NCI-H2107 (cell line): ENCODE data around the gene GPSM3.
A peak's percentile ranks its signal among the peaks of the same experiment; 100 is the strongest.
"Not testable (repeated sequence)": the region's sequence is repeated elsewhere in the genome, so short reads cannot be mapped to it uniquely, and the experiment has no call there.

Experiments used
- DNase-seq: peaks from one replicate; lab custom pipeline; 2025; lab: John Stamatoyannopoulos, UW

Gene GPSM3

DNA sequence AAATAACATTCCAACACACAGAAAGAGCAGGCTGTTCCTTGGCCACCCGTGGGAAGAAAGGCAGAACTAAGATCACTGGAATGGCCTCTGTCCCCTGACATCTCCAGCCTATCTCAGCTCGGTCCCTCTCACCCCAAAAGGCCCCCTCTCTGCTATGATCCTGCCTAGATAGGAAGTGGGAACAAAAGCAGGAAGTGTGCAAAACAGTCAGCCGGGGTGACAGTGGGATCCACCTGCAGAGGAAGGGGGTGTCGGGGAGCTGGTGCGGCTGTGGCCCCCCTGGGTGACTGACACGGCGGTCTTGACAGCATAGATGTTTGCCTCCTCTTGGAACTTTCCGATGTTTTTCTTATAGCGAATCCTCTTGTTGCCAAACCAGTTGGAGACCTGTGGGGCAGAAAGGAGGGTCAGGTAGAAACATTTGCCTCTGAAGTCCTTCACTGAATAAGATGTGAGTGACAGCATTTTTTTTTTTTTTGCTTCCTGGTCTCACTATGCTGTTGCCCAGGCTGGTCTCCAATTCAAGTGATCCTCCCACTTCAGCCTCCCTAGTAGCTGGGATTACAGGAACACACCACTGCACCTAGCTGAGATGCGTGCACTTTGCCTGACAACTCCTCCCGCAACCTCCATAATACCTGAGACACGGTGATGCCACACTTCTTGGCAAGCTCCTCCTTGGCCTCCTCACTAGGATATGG is 5.3 kb downstream of the GPSM3 start:
- DNase-seq: no peak

DNA sequence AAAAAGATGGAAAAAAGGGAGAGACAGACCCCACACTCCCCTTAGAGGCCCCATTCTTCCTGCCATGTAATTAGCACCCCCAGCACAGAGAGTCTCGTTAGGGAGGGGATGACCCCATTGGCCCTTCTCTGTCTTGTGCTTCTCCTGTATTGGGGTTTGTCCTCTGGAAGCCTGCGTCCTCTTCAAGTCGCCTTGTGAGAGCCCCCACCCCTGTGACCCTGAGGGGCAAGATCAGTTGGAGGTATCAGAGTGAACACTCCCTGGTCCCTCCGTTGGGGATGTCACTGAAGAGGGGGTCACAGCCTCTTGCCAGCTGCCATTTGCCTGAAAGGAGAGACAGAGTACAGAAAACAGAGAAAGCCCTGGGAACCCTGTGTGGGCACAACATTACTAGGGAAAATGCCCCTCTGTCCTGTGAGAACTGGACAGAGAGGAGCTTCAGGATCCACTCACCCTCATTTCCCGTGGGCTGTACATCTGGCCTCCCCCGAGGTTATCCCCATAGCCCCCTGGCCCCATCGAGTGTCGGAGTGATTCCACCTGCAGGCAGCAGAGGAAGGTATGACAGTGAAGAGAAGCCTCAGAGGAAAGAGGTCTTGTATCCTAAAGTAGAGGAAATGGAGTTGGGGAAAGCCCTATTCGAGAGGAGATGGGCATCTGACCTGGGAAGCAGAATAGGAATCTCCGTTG is 6.1 kb downstream of the GPSM3 start:
- not testable (repeated sequence) for DNase-seq

DNA sequence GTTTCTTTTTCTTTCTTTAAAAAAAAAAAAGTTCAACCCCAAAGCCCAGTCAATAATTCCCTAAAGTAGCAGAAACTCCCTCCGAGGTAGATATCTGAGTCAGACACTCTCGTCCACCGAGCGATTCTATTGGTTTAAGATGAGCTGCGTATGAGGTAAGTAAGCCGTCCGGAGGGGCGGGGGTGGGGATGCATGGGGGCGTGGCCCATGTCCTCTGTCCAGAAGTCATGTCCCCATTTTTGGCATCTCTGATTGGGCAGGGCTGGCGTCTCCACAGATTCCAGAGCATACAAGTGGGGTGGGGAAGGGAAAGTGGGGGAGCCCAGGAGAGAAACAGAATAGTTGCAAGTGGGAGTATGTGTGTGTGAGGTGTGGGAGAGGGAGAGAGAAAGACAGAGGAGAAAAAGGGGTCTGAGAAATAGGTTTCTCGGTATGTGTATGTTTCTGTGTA is 6.7 kb downstream of the GPSM3 start:
- DNase-seq: not testable (repeated sequence)

DNA sequence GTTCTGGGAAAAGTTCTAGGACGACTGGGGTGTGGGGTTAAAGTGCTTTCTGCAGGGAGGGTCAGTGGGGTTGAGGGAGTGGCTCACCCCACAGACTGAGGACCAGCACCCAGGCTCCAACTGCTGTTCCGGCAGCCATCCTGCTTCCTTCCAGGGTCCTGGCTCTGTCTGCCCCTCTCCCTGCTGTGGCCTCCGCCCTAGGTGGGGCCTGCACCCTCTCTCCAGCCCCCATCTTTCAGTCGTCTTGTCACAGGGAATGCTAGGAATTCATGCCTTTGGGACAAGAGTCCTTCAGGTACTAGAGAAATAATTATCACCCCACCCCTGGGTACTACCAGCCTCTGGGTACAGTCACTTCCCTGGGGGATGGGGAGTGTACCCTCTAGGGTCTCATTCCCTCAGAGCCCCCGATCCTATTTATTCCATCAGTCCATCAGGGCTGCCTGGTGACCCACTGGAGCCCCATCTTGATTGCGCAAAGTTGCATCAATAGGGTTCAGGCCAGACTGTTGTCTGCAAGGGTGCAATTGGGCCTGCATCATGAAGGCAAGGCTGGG is 8.3 kb downstream of the GPSM3 start, which contains the start of gene AGER:
Gene AGER, minus strand, starts transcription at position 170 of the 557 bp plus-strand sequence. Its CDS starts 31 bp downstream, at position 139.
- no peak for DNase-seq

DNA sequence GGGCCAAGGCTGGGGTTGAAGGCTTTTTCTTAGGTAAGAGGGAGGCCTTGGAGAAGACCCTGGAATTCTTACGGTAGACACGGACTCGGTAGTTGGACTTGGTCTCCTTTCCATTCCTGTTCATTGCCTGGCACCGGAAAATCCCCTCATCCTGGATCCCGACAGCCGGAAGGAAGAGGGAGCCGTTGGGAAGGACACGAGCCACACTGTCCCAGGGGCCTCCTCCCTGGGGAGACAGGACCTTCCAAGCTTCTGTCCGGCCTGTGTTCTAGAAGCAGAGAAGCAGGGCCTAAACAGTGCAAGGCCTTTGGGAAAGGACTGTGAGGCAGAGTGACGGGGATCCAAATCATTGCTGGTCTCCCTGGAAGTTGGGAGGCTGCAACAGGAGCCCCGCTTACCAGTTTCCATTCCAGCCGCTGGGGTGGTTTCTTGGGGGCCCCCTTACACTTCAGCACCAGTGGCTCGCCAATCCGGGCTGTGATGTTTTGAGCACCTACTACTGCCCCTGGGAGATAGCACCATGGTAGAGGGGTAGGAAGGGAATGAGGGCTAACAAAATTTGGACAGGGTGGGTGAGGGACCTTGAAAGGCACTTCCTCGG is 8.9 kb downstream of the GPSM3 start:
- DNase-seq: no peak

DNA sequence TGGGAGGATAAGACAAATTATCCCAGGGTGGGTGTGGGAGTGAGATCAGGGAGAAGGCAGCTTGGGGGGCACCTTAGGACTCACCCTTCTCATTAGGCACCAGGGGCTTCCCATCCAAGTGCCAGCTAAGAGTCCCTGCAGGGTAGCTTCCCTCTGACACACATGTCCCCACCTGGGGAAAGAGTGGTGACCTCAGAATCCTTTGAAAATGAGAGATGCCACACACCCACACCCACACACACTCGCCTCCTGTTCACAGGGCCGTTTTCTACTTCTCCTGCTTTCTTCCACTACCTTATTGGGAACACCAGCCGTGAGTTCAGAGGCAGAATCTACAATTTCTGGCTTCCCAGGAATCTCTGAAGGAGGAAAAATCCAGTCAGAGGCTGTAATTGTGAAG is 9.4 kb downstream of the GPSM3 start:
- DNase-seq: no peak

DNA sequence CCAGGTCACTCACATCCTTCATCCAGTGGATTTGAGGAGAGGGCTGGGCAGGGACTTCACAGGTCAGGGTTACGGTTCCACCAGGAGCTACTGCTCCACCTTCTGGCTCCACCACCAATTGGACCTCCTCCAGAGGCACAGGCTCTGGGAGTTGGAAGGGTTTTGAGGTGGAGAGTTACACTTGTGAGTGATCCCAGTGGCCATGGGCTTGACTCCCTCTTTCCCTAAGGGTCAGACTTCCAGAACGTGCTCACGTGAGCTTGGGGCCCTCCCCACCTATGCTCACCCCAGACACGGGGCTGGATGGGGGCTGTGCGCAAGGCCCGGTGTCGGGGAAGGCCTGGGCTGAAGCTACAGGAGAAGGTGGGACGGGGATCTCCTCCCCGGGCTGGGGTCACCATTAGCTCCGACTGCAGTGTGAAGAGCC is 9.9 kb downstream of the GPSM3 start:
- no peak for DNase-seq

DNA sequence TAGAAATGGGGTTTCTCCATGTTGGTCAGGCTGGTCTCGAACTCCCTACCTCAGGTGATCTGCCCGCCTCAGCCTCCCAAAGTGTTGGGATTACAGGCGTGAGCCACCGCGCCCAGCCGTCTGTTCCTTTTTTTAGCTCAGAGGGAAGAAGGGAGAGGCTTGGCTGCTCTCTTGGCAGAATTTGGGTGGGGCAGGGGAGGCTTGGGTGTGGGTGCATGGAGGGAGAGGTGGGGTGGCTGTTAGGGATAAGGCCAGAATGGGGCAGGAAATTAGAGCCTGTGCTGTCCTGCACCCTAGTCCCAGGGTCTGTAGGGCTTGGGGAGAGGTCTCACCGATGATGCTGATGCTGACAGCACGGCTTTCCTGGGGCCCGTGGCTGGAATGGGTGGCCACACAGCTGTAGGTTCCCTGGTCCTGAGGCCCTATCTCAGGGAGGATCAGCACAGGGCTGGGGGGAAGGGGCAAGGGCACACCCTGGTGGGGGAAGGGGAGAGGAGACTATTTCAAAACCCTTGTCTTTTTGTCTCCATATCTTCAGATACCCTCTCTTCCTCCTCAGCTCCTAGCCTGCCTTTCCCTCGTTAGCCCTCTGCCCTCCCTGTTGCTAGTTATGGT is 10.4 kb downstream of the GPSM3 start:
- DNase-seq: no peak

DNA sequence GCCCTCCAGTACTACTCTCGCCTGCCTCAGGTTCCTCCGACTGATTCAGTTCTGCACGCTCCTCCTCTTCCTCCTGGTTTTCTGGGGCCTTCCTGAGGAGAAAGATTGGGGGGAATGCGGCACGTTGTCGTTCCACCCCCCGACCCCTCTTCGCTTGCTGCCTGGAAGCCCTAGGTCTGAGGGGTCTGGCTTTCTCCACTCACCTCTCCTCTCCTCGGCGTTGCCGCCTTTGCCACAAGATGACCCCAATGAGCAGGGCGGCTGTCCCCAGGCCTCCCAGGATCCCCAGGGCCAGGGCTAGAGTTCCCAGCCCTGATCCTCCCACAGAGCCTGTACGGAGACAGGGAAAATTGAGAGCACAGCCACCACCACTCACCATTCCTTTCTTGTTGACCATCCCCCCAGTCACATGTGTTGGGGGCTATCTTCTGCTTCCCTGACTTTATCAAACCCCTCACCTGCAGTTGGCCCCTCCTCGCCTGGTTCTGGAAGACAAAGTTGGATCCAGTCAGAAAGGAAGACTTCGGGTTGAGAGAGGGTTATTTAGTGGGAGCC is 11.2 kb downstream of the GPSM3 start:
- DNase-seq: no peak

DNA sequence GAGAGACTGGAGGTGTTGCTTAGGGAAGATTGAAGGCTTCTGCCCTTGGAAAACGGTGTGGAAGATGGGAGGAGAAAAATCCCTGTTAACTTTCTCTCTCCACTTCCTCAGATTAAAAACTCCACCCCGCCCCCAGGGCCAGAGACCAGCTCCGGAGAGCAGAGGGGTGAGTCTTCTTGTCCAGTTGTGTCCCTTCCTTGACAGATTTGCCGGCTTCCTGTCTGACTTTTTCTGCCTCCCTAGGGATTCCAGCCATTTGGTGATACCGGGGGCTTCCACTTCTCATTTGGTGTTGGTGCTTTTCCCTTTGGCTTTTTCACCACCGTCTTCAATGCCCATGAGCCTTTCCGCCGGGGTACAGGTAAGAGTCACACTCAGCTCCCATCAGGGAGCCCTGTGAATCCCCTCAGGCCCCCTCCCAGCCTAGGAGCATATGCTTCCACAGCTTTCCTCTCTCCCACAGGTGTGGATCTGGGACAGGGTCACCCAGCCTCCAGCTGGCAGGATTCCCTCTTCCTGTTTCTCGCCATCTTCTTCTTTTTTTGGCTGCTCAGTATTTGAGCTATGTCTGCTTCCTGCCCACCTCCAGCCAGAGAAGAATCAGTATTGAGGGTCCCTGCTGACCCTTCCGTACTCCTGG is 12.6 kb downstream of the GPSM3 start:
- no peak for DNase-seq

DNA sequence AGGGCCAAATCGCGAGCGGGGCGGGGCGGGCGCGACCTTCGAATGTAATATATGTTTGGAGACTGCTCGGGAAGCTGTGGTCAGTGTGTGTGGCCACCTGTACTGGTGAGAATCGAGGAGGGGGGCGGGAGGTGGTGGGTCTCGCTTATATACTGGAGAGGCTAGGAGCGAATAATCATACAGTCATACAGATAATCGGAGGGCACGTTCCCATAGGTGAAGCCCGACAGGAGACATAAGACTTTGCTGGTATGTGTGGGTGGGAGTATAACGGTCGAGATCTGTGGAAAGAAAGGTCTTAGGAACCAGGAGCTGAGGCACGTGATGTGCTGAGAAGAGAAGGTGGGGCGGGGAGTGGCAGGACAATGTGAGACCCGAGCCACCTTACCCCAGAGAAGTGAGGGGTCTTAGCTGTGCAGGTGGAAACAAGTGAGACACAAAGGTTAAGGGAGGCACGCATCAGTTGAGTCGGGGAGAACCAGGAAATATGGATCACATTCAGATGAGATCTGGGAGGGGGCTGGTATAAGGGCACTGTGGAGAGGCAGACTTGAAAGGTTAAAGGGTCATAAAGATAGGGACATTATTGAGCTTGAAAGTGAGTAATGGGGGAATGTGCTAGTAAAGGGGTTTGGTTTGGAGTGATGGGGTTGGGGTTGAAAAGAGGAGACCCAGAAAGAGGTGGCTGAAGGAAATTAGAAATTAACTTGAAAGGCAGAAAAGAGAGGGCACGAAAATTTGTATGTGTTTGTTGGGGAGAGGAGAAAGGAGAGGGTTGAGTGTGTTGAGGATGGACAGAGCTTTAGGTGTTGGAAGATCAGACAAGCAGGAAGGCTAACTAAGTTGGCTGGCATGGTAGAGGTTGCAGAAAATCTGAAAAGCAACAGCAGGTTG is 13.6 kb downstream of the GPSM3 start:
- no peak for DNase-seq

DNA sequence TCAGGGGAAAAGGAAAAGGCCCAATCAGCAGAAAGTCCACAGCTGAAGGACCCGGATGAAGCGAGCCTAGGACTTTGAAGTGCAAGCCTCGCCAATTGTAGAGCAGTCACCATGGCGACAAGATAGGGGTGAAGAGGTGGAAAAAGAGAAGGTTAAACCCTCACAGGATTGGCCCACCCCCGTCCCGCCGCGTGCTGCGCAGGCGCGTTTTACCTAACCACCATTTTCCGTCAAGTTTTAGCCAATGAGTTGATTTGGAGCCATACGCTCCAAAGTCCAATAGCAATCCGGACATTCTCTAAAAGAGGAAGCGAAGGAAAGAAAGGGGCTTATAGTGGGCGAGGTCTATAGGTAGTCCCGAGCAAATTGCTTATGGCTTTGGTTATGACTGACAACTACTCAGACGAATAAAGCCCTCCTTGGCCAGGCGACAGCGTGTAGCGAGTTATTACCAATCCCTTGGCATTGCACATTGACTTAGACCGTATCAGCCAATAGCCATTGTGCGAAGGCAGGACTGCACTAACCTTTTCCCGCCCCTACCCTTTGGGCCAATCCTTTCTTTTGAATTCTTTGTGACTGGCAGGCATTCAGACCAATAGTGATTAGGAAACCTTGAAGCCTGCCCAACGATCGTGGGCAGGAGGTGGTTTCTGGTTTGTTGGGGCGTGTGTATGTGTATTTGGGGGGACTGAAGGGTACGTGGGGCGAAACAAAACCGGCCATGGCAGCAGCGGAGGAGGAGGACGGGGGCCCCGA is 14.5 kb downstream of the GPSM3 start, which contains the start of gene RNF5:
Gene RNF5, plus strand, starts transcription at position 618 of the 759 bp plus-strand sequence. Its CDS starts 107 bp downstream, at position 725.
- peak; percentile 89 for DNase-seq

DNA sequence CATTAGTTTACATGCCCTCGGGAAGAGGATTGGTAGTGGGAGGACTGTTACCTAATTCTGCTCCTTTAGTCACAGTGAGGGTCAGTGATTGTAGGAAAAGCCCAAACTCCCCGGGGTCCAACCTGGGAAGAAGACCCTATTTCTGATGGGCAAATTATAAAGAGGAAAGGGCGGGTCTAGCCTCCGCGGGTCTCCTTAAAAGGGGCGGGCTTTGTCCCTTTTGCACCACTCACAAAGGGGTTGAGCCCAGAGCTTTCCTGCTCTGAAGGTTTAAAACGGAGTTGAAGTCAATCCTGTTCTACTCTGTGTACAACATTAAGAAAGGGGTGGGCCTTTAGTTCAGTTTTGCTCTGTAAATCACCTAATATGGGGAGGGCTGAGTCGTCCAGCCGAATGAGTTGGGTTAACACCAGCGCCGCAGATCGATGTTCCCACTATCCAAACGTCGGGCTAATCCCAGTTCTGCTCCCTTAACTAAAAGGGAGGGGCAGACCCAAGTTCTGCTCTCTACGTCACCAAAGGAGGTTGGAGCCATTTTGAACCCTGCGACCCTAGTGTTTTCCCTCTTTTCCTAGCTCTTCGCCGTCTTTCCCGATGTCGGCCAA is 15.2 kb downstream of the GPSM3 start:
- DNase-seq: no peak

DNA sequence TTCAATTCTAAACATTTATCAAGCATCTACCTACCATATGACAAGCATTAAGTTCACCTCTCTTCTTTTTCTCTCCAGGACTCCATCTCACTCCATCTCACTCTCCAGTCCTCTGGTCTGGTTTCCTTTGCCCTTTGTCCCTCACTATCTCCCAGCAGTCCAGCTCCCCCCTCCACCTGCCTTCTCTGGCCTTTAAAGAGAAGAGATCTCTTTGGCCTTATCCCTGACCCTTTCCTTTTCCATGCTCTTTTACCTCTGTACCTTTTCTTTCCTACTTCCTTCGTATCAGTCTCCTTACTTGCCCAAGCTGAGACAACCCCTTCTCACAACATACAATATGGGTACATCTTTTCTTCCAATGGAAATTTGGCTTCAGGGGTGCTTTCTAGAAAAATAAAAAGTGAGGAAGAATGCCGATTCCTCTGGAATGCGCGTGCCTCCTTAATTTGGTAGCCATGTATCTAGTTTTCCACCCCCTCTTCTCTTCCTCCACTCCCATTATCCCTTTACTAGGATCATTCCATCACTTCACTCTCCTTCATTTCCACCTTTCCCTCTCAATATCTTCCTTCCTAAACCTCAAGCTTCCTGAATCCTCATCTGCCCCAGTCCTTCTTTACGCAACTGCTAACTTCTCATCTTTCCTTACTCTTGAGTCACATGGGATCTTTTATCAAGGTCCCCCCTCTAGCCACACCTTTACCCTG is 15.8 kb downstream of the GPSM3 start:
- no peak for DNase-seq

DNA sequence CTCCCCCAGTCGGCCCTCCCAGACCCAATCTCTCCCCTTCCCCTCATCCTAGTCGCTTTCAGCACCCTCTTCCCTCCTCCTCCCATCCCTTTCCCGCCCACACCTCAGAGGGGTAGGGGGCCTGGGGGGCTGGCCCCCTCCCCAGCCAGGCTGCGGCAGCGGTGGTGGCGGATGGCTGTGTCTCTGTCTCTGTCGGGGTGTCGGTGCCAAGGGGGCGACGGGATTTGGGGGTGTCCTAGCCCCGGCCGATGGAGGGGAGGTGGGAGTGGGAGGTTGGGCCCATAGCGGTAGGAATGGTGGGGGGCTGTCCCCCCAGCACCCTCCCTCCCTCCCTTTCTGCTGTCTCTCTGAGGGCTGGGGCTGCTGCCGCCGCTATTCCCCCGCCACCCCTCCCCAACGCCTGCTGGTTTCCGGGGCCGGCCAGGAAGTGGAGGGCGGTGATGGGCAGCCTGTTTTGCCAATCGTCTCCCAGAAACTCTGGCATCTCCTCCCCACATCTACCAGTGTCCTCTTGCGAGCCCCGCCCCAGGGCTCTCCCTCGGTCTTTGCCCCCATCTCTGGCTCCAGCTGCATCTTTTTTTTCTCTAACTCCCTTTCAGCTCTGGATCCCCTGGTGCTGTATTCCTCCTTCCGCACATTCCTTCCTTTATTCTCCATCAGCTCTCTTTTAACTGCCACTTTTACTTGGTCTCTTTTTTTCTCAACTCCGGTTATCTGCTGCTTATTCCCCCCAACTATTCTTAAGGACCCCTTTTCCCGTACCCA is 16.6 kb downstream of the GPSM3 start, which contains the start of gene AGPAT1:
Gene AGPAT1, minus strand, starts transcription at position 374 of the 765 bp plus-strand sequence. CDS start 4,588 bp downstream, outside the sequence.
- DNase-seq: peak; percentile 63

DNA sequence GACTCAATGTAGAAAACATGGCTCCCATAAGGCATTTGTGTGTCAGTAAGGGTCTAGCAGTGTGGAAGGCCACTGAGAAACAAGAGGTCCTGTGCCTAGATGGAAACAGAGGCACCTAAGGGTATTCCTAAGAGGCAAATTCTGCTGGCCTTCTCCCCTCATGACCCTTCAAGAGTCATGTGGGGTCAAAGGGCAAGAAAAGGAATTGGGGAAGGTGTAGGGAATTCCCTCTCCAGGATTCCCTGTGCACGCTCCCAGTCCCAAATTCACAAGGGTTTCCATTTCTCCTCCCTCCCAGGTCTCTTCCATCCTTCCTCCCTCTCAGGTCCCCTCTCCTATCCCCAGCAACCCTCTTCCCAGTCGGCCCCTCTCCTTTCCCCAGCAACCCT is 17.1 kb downstream of the GPSM3 start:
- no peak for DNase-seq

DNA sequence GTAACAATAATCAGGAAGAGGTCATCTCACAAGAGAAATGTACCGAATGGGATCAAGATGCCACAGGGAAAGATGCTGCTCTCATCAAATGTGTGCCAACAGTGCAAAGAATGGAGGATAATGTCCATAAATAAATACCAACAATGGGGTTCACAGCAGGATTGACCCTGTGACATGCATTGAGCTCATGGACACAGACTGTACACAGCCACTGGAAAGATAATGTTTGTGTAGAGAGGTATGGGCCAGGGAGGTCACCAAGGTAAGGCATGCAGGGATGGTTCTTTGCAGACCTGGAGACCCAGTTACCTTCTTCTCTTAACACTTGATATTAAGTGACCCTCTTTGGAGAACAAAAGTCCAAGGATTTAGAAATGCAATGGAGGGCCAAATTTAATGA is 18.0 kb downstream of the GPSM3 start:
- no peak for DNase-seq
